GM23338 (cell line): ENCODE data around the gene KHDC1.

Experiments used
- EZH2 ChIP-seq: fragments of 200-600 bp; sonication (generic); IDR thresholded peaks from one replicate; pipeline ENCODE4 v1.8.0; 2017; ENCODE audit warnings: antibody characterized with exemption, mild to moderate bottlenecking, low read depth; ENCODE audit not compliant: unreplicated experiment
- EZH2phosphoT487 ChIP-seq: fragments of 200-600 bp; sonication (generic); IDR thresholded peaks from one replicate; pipeline ENCODE4 v1.8.1; 2018; ENCODE audit warnings: antibody characterized with exemption; ENCODE audit not compliant: unreplicated experiment
- JUNB ChIP-seq: IDR thresholded peaks from one replicate; pipeline ENCODE4 v1.6.1; 2016; ENCODE audit warnings: antibody characterized with exemption; ENCODE audit not compliant: unreplicated experiment
- NANOG ChIP-seq: IDR thresholded peaks from 2 replicates; pipeline ENCODE4 v1.6.1; 2016; ENCODE audit warnings: antibody characterized with exemption, borderline replicate concordance
- POLR2AphosphoS5 ChIP-seq: IDR thresholded peaks from 2 replicates; pipeline ENCODE4 v1.6.1; 2016; ENCODE audit warnings: antibody characterized with exemption, low read depth
- REST ChIP-seq: IDR thresholded peaks from one replicate; pipeline ENCODE4 v1.6.1; 2018; ENCODE audit warnings: antibody characterized with exemption; ENCODE audit not compliant: unreplicated experiment
- ZNF114 ChIP-seq: fragments of 250-450 bp; sonication (Bioruptor Pico); IDR thresholded peaks from 2 replicates; pipeline ENCODE4 v1.5.0; 2020; ENCODE audit warnings: mild to moderate bottlenecking, moderate library complexity
- TF ChIP-seq, protein P1 (sequence below), 2 experiments: fragments of 200-600 bp in 1 of 2; sonication (generic) in 1 of 2; conservative IDR thresholded peaks; 2 replicates each; pipeline versions ENCODE4 v1.5.1 to v1.6.1; 2016 to 2017; ENCODE audit warnings: antibody characterized with exemption in 2 of 2, low read depth in 2 of 2, mild to moderate bottlenecking in 2 of 2, moderate library complexity in 1 of 2

DNA sequence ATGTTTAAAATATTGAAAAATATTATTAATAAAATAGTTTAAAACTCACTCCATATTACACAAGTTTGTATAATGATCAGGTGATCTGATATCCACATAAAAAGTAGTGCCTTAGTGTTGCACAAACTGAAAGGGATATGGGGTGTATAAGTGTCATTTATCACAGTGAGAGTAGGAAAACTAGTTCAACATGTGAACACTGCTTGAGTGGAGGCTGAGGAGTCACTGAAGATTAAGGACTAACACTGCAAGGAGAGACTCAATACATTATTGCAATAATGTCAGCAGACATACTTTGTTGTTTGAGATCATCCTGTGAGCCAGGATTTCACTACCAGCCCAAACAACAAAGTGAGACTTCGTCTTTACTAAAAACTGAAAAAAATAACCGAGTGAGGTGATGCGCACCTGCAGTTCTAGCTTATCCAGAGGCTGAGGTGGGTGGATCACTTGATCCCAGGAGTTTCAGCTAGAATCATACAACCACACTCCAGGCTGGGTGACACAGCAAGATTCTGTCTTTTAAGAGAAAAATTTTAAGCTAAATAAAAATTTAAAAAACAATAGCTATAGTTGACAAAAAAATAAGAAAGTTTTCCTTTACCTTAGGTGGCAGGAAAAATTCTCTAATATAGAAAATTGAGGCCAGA is 35.3 kb downstream of the KHDC1 start:
- TF ChIP-seq, protein P1, sequence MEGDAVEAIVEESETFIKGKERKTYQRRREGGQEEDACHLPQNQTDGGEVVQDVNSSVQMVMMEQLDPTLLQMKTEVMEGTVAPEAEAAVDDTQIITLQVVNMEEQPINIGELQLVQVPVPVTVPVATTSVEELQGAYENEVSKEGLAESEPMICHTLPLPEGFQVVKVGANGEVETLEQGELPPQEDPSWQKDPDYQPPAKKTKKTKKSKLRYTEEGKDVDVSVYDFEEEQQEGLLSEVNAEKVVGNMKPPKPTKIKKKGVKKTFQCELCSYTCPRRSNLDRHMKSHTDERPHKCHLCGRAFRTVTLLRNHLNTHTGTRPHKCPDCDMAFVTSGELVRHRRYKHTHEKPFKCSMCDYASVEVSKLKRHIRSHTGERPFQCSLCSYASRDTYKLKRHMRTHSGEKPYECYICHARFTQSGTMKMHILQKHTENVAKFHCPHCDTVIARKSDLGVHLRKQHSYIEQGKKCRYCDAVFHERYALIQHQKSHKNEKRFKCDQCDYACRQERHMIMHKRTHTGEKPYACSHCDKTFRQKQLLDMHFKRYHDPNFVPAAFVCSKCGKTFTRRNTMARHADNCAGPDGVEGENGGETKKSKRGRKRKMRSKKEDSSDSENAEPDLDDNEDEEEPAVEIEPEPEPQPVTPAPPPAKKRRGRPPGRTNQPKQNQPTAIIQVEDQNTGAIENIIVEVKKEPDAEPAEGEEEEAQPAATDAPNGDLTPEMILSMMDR (conservative IDR thresholded peaks at IDR 0.05; ENCODE audit: low read depth in 2 of 2): no peak
- no peak for TF ChIP-seq POLR2AphosphoS5
- no peak for TF ChIP-seq ZNF114 (CRISPR knock-in tag)
- TF ChIP-seq EZH2: no peak
- no peak for TF ChIP-seq JUNB
- no peak for TF ChIP-seq EZH2phosphoT487
- no peak for TF ChIP-seq NANOG
- no peak for TF ChIP-seq REST
